RWPE1 (cell line): Measurements from ENCODE around the gene CDH3.
A peak's percentile ranks its signal among the peaks of the same experiment; 100 is the strongest.

ENCODE experiments used
- CTCF ChIA-PET: fragments of 350-600 bp; sonication (Branson Sonifier 250); formaldehyde crosslinking; extraction: SDS; loops from one replicate; lab custom pipeline; 2021; lab: Yijun Ruan, JAX
- POLR2A ChIA-PET: fragments of 400-600 bp; formaldehyde crosslinking; extraction: SDS; loops from one replicate; lab custom pipeline; 2020; ENCODE audit warnings: antibody characterized with exemption; ENCODE audit not compliant: low non-redundant PET; lab: Yijun Ruan, JAX
- DNase-seq: peaks from one replicate; pipeline ENCODE4 v3.0.0; 2012; ENCODE audit warnings: low spot score
- H3K27ac ChIP-seq: fragments of 450-650 bp; 2 replicates; pipeline ENCODE4 v1.5.1; 2017
- TF ChIP-seq, protein P1 (sequence below): fragments of 450-650 bp; conservative IDR thresholded peaks from 2 replicates; pipeline ENCODE4 v1.5.1; 2017; ENCODE audit warnings: low read depth, mild to moderate bottlenecking

CDH3 gene

DNA sequence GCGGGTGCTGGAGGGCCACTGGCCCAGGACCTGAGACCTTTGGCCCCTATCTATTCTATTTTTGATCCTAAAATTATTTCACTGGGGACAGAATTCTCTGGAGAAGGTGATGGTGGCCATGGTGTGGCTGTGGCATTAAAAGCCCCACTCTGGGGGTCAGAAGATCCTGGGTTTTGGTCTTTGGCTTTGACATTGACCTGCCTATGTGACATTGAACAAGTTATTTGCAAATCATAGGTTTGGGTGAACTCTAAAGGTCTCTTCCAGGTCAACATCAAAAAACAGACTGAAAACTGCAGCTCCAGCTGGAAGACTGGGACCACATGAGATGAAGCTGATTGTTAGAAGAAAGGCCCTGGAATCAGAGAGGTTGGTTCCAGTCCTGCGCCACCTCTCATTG is 89.7 kb downstream of the CDH3 start:
- TF ChIP-seq, protein P1, sequence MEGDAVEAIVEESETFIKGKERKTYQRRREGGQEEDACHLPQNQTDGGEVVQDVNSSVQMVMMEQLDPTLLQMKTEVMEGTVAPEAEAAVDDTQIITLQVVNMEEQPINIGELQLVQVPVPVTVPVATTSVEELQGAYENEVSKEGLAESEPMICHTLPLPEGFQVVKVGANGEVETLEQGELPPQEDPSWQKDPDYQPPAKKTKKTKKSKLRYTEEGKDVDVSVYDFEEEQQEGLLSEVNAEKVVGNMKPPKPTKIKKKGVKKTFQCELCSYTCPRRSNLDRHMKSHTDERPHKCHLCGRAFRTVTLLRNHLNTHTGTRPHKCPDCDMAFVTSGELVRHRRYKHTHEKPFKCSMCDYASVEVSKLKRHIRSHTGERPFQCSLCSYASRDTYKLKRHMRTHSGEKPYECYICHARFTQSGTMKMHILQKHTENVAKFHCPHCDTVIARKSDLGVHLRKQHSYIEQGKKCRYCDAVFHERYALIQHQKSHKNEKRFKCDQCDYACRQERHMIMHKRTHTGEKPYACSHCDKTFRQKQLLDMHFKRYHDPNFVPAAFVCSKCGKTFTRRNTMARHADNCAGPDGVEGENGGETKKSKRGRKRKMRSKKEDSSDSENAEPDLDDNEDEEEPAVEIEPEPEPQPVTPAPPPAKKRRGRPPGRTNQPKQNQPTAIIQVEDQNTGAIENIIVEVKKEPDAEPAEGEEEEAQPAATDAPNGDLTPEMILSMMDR: no peak
- no peak overlapping the region for H3K27ac ChIP-seq
- DNase-seq: no peak
- ChIA-PET POLR2A (no interaction called here), CTCF (interaction anchor here (0.6 kb wide), 1 partner anchor 627 kb away, joined by 3 read pairs; no protein-coding TSS in a partner anchor)

DNA sequence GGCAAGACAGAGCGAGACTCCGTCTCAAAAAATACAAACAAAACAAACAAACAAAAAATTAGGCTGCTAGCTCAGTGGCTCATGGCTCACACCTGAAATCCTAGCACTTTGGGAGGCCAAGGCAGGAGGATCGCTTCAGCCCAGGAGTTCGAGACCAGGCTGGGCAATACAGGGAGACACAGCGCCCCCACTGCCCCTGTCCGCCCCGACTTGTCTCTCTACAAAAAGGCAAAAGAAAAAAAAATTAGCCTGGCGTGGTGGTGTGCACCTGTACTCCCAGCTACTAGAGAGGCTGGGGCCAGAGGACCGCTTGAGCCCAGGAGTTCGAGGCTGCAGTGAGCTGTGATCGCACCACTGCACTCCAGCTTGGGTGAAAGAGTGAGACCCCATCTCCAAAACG is 91.5 kb downstream of the CDH3 start:
- DNase-seq: no peak
- POLR2A ChIA-PET: interaction anchor here (0.6 to 1.3 kb wide), 6 partner anchors 9 to 147 kb away, joined by 3 to 10 read pairs (median 4); no protein-coding TSS in a partner anchor
- CTCF ChIA-PET: interaction anchor here (0.8 to 1.2 kb wide), 2 partner anchors 64 to 208 kb away, joined by 3 to 4 read pairs; no protein-coding TSS in a partner anchor
- no peak overlapping the region for H3K27ac ChIP-seq
- TF ChIP-seq, protein P1: no peak

DNA sequence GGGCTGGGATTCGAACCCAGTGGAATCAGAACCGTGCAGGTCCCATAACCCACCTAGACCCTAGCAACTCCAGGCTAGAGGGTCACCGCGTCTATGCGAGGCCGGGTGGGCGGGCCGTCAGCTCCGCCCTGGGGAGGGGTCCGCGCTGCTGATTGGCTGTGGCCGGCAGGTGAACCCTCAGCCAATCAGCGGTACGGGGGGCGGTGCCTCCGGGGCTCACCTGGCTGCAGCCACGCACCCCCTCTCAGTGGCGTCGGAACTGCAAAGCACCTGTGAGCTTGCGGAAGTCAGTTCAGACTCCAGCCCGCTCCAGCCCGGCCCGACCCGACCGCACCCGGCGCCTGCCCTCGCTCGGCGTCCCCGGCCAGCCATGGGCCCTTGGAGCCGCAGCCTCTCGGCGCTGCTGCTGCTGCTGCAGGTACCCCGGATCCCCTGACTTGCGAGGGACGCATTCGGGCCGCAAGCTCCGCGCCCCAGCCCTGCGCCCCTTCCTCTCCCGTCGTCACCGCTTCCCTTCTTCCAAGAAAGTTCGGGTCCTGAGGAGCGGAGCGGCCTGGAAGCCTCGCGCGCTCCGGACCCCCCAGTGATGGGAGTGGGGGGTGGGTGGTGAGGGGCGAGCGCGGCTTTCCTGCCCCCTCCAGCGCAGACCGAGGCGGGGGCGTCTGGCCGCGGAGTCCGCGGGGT is 92.1 kb downstream of the CDH3 start, which contains the start of gene CDH1:
Gene CDH1 (plus strand): TSS at position 247 of the 684 bp plus-strand sequence. CDS start 124 bp downstream, at position 371.
- DNase-seq: peak; percentile 99
- CTCF ChIA-PET: interaction anchor here (0.8 to 1.6 kb wide), 4 partner anchors 63 to 208 kb away, joined by 3 to 10 read pairs (median 4); no protein-coding TSS in a partner anchor
- TF ChIP-seq, protein P1: no peak
- H3K27ac ChIP-seq: peak within 1 kb of the TSS; percentile 32
- POLR2A ChIA-PET: interaction anchor here (0.6 to 1.3 kb wide), 6 partner anchors 9 to 147 kb away, joined by 3 to 10 read pairs (median 4); no protein-coding TSS in a partner anchor

DNA sequence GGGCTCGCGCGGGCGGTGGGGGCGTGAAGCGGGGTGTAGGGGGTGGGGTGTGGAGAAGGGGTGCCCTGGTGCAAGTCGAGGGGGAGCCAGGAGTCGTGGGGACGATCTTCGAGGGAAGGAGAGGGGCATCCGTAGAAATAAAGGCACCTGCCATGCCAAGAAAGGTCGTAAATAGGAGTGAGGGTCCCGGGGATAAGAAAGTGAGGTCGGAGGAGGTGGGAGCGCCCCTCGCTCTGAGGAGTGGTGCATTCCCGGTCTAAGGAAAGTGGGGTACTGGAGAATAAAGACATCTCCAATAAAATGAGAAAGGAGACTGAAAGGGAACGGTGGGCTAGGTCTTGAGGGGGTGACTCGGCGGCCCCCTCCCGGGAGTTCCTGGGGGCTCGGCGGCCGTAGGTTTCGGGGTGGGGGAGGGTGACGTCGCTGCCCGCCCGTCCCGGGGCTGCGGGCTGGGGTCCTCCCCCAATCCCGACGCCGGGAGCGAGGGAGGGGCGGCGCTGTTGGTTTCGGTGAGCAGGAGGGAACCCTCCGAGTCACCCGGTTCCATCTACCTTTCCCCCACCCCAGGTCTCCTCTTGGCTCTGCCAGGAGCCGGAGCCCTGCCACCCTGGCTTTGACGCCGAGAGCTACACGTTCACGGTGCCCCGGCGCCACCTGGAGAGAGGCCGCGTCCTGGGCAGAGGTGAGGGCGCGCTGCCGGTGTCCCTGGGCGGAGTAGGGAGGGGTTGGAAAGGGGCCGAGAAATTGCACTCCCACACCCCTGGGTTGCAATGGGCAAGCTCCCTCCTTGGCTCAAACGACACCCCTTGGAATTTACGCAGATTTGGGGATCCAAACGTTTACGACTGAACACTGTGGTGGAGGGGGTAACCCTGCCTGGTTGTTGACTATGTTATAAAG is 92.9 kb downstream of the CDH3 start:
- TF ChIP-seq, protein P1: peak; percentile 64; the same call in 1 of the 2 replicates

GRCh38 chr16:68739964-68740627 is 95.0 kb downstream of the CDH3 start:
- ChIA-PET CTCF (interaction anchor here (0.7 kb wide), 3 partner anchors 30 to 211 kb away, joined by 5 to 7 read pairs (median 6); no protein-coding TSS in a partner anchor), POLR2A (interaction anchor here (0.5 kb wide), 1 partner anchor 51 kb away, joined by 4 read pairs; no protein-coding TSS in a partner anchor)
- no peak for DNase-seq
- TF ChIP-seq, protein P1: no peak
- H3K27ac ChIP-seq: no peak overlapping the region

More for the DNA sequence above, 92.9 kb downstream of the CDH3 start:
- ChIA-PET CTCF (interaction anchor here (0.7 to 1.6 kb wide), 11 partner anchors 12 to 218 kb away, joined by 3 to 10 read pairs (median 3); no protein-coding TSS in a partner anchor), POLR2A (interaction anchor here (1.0 to 1.3 kb wide), 3 partner anchors 12 to 36 kb away, joined by 3 to 10 read pairs (median 6); no protein-coding TSS in a partner anchor)
- H3K27ac ChIP-seq: peak overlapping the region; percentile 32
- peak; percentile 65 for DNase-seq
